PFSK-1 (cell line): ENCODE measurements around the gene TEX2.
A peak's percentile ranks its signal among the peaks of the same experiment; 100 is the strongest.

ENCODE experiments used
- POLR2AphosphoS5 ChIP-seq: IDR thresholded peaks from 2 replicates; pipeline ENCODE4 v1.6.1; 2012; ENCODE audit warnings: low read depth, mild to moderate bottlenecking, control low read depth, low read length, moderate library complexity
- SIN3A ChIP-seq: IDR thresholded peaks from 2 replicates; pipeline ENCODE4 v1.6.1; 2012; ENCODE audit warnings: mild to moderate bottlenecking, low read length, moderate library complexity, borderline replicate concordance; ENCODE audit not compliant: insufficient read depth
- TAF1 ChIP-seq: IDR thresholded peaks from 2 replicates; pipeline ENCODE4 v1.6.1; 2012; ENCODE audit warnings: low read length, control low read depth, borderline replicate concordance; ENCODE audit not compliant: insufficient read depth
- TF ChIP-seq, protein P1 (sequence below), 2 experiments: IDR thresholded peaks; 2 replicates each; pipeline versions ENCODE4 v1.6.1 to v1.8.0; 2011 to 2012; ENCODE audit warnings: low read depth in 2 of 2, low read length in 2 of 2, control low read depth in 1 of 2, inconsistent platforms in 1 of 2, mild to moderate bottlenecking in 1 of 2, moderate library complexity in 1 of 2; ENCODE audit not compliant: insufficient read depth in 1 of 2

DNA sequence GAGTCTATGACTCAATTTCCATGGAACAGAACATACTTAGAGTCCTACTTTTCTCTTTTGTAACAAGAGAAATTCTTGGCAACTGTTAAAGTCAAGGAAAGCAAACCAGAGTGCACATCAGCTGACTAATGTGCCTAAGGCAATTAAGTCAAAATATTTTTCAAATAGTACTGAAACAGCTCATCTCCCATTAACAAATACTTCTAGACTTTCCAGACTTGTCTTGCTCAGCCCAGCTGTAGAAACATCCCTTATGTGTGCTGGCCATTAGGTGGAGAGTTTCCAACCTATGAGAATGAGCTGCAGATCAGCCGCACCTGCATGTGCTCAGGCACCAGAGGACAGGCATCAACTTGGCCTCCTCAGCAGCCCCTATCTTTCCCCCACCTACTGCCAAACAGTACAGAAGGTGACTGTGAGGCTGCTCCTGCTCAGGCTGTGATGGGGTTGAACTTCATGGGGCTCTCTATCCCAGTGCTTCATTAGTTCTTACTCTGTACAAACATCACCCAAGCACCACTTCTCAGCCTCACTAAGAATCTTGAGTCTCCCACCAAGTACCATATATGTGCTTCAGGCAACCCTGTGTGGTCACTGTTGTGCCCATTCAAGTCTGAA, 32.2 kb downstream of the TEX2 start:
- no peak for TF ChIP-seq POLR2AphosphoS5
- TF ChIP-seq SIN3A: 0 out of 2 replicates have a peak, but pooled peaks have one; percentile 25
- TF ChIP-seq TAF1: no peak
- TF ChIP-seq, protein P1, sequence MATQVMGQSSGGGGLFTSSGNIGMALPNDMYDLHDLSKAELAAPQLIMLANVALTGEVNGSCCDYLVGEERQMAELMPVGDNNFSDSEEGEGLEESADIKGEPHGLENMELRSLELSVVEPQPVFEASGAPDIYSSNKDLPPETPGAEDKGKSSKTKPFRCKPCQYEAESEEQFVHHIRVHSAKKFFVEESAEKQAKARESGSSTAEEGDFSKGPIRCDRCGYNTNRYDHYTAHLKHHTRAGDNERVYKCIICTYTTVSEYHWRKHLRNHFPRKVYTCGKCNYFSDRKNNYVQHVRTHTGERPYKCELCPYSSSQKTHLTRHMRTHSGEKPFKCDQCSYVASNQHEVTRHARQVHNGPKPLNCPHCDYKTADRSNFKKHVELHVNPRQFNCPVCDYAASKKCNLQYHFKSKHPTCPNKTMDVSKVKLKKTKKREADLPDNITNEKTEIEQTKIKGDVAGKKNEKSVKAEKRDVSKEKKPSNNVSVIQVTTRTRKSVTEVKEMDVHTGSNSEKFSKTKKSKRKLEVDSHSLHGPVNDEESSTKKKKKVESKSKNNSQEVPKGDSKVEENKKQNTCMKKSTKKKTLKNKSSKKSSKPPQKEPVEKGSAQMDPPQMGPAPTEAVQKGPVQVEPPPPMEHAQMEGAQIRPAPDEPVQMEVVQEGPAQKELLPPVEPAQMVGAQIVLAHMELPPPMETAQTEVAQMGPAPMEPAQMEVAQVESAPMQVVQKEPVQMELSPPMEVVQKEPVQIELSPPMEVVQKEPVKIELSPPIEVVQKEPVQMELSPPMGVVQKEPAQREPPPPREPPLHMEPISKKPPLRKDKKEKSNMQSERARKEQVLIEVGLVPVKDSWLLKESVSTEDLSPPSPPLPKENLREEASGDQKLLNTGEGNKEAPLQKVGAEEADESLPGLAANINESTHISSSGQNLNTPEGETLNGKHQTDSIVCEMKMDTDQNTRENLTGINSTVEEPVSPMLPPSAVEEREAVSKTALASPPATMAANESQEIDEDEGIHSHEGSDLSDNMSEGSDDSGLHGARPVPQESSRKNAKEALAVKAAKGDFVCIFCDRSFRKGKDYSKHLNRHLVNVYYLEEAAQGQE (IDR thresholded peaks at IDR 0.05; ENCODE audit: insufficient read depth in 1 of 2, low read depth in 2 of 2, low read length in 2 of 2): no peak
